K562 (cell line): ENCODE data around the gene FLT1. TPM values are rescaled to one million over a fixed set of nuclear protein-coding genes. Genes with fewer than 3 reads are reported as not detected.

Source experiments
- ATAC-seq: fragments of 200-7000 bp; cut with Tn5 transposase; 3 replicates; pipeline ENCODE4 v1.9.1; 2020; ENCODE audit warnings: moderate library complexity
- BruUV-seq: library from RNA; stranded (reverse); fragments of 400-500 nt; replicated peaks from 2 replicates; lab custom pipeline; 2021; lab: Mats Ljungman, UMichigan
- CTCF ChIA-PET: fragments of 300-600 bp; formaldehyde crosslinking; extraction: SDS; loops from one replicate; lab custom pipeline; 2021; ENCODE audit warnings: low intra/inter-chr PET ratio; lab: Yijun Ruan, JAX
- POLR2A ChIA-PET: fragments of 300-600, 350-650 bp; sonication (Branson Sonifier 250); formaldehyde crosslinking; extraction: SDS; loops from one replicate; lab custom pipeline; 2021; ENCODE audit warnings: antibody characterized with exemption, inconsistent platforms; lab: Yijun Ruan, JAX
- DNase-seq, 4 experiments: peaks; one replicate each; pipeline versions ENCODE4 v3.0.0 to v3.0.0-alpha.2; 2011 to 2018; ENCODE audit warnings: low spot score in 3 of 4, mixed read lengths in 3 of 4; ENCODE audit errors: extremely low read depth in 1 of 4
- FAIRE-seq: peaks from 2 replicates; lab custom pipeline; 2011; peaks lifted over from hg19 to GRCh38; lab: Jason Lieb, UNC
- H2AFZ ChIP-seq: 2 replicates; pipeline ENCODE4 v1.6.0; 2011; ENCODE audit warnings: low read depth, low read length, control low read depth, inconsistent platforms
- H3K27ac ChIP-seq: fragments of 200-600 bp; 3 replicates; pipeline ENCODE4 v1.8.0; 2011; ENCODE audit warnings: low read depth, mild to moderate bottlenecking, control low read depth, inconsistent platforms, low read length, moderate library complexity, mixed read lengths; ENCODE audit errors: extremely low read depth
- H3K27me3 ChIP-seq, 2 experiments: fragments of 300-600 bp in 1 of 2; 2 replicates in 1 of 2; 3 replicates in 1 of 2; pipeline versions ENCODE4 v1.6.0 to v1.8.0; 2011; ENCODE audit warnings: inconsistent platforms in 2 of 2, low read length in 2 of 2, mild to moderate bottlenecking in 1 of 2, mixed read lengths in 1 of 2, moderate library complexity in 1 of 2; ENCODE audit not compliant: control insufficient read depth in 2 of 2, insufficient read depth in 2 of 2
- H3K36me3 ChIP-seq: fragments of 300-600 bp; 3 replicates; pipeline ENCODE4 v1.8.0; 2011; ENCODE audit warnings: mild to moderate bottlenecking, low read length, inconsistent platforms; ENCODE audit not compliant: control insufficient read depth, insufficient read depth
- H3K4me1 ChIP-seq, 2 experiments: fragments of 200-600 bp in 1 of 2; replicated peaks in 1 of 2; 2 replicates in 1 of 2; 3 replicates in 1 of 2; pipeline versions ENCODE4 v1.5.1 to v1.8.0; 2011; ENCODE audit warnings: inconsistent platforms in 2 of 2, low read length in 2 of 2, mild to moderate bottlenecking in 1 of 2, mixed read lengths in 1 of 2, moderate library complexity in 1 of 2; ENCODE audit not compliant: control insufficient read depth in 2 of 2, insufficient read depth in 2 of 2
- H3K4me2 ChIP-seq: 2 replicates; pipeline ENCODE4 v1.6.1; 2011; ENCODE audit warnings: low read length, control low read depth, inconsistent platforms, mixed read lengths; ENCODE audit not compliant: insufficient read depth
- H3K4me3 ChIP-seq: fragments of 200-600 bp; sonication (generic), shearing (Covaris generic); 2 replicates; pipeline ENCODE4 v1.5.1; 2016; ENCODE audit warnings: control low read depth, inconsistent platforms
- H3K79me2 ChIP-seq: fragments of 200-600 bp; 3 replicates; pipeline ENCODE4 v1.8.0; 2011; ENCODE audit warnings: low read length, inconsistent platforms; ENCODE audit not compliant: control insufficient read depth, insufficient read depth
- H3K9ac ChIP-seq, 2 experiments: 2 replicates each; pipeline versions ENCODE4 v1.6.0 to v1.6.1; 2011; ENCODE audit warnings: low read depth in 2 of 2, low read length in 2 of 2, control low read depth in 1 of 2, inconsistent platforms in 1 of 2, mild to moderate bottlenecking in 1 of 2, mixed read lengths in 1 of 2; ENCODE audit not compliant: insufficient read depth in 1 of 2
- H3K9me1 ChIP-seq: one replicate; pipeline ENCODE4 v1.6.0; 2011; ENCODE audit warnings: inconsistent platforms, mild to moderate bottlenecking, low read length, moderate library complexity; ENCODE audit not compliant: control insufficient read depth, insufficient read depth
- H3K9me3 ChIP-seq: replicated peaks from 2 replicates; pipeline ENCODE4 v1.5.1; 2011; ENCODE audit warnings: low read depth, low read length, inconsistent platforms; ENCODE audit not compliant: control insufficient read depth, insufficient read depth
- H4K20me1 ChIP-seq: replicated peaks from 2 replicates; pipeline ENCODE4 v1.6.1; 2011; ENCODE audit warnings: low read length, inconsistent platforms, mixed read lengths; ENCODE audit not compliant: control insufficient read depth, insufficient read depth
- ASH1L ChIP-seq: fragments of 450-650 bp; IDR thresholded peaks from 2 replicates; pipeline ENCODE4 v1.6.1; 2018; ENCODE audit warnings: borderline replicate concordance, mild to moderate bottlenecking, low read depth; ENCODE audit not compliant: partially characterized antibody
- BHLHE40 ChIP-seq: IDR thresholded peaks from 2 replicates; pipeline ENCODE4 v1.6.1; 2011; ENCODE audit warnings: low read length, improper control_type of control experiment
- CC2D1A ChIP-seq: fragments of 450-650 bp; IDR thresholded peaks from 2 replicates; pipeline ENCODE4 v1.6.1; 2017; ENCODE audit warnings: mild to moderate bottlenecking
- CSDE1 ChIP-seq, 2 experiments: fragments of 450-650 bp; IDR thresholded peaks; 2 replicates each; pipeline ENCODE4 v1.6.1; 2016; ENCODE audit warnings: mild to moderate bottlenecking in 1 of 2
- DPF2 ChIP-seq: fragments of 450-650 bp; IDR thresholded peaks from 2 replicates; pipeline ENCODE4 v1.6.1; 2016
- ETV5 ChIP-seq: sonication (generic); formaldehyde crosslinking; IDR thresholded peaks from 2 replicates; pipeline ENCODE4 v1.4.0; 2020; ENCODE audit warnings: low read depth, mild to moderate bottlenecking, missing genetic modification reagents
- HDAC1 ChIP-seq, 2 experiments: fragments of 450-650 bp; IDR thresholded peaks; 2 replicates each; pipeline ENCODE4 v1.6.1; 2016 to 2017; ENCODE audit warnings: inconsistent platforms in 1 of 2, mild to moderate bottlenecking in 1 of 2, moderate library complexity in 1 of 2
- HDAC6 ChIP-seq: IDR thresholded peaks from 2 replicates; pipeline ENCODE4 v1.6.1; 2012; ENCODE audit warnings: low read depth, mild to moderate bottlenecking, control low read depth, inconsistent platforms, low read length, moderate library complexity
- HDGF ChIP-seq: fragments of 450-650 bp; IDR thresholded peaks from 2 replicates; pipeline ENCODE4 v1.6.1; 2016
- IFI16 ChIP-seq: fragments of 250-450 bp; sonication (Bioruptor Pico); IDR thresholded peaks from 2 replicates; pipeline ENCODE4 v2.1.2; 2022; ENCODE audit warnings: mild to moderate bottlenecking, inconsistent platforms
- MIER1 ChIP-seq: fragments of 450-650 bp; IDR thresholded peaks from 2 replicates; pipeline ENCODE4 v1.6.1; 2016; ENCODE audit warnings: antibody characterized with exemption, mild to moderate bottlenecking, low read depth
- NELFE ChIP-seq: IDR thresholded peaks from 2 replicates; pipeline ENCODE4 v1.6.1; 2011; ENCODE audit warnings: mild to moderate bottlenecking; ENCODE audit not compliant: insufficient read depth, insufficient read length
- PHF20 ChIP-seq: fragments of 450-650 bp; IDR thresholded peaks from 2 replicates; pipeline ENCODE4 v1.6.1; 2018; ENCODE audit not compliant: partially characterized antibody
- SMARCA5 ChIP-seq: fragments of 450-650 bp; IDR thresholded peaks from 2 replicates; pipeline ENCODE4 v1.6.1; 2016
- SMARCE1 ChIP-seq: fragments of 450-650 bp; IDR thresholded peaks from 2 replicates; pipeline ENCODE4 v1.7.1; 2016; ENCODE audit warnings: mild to moderate bottlenecking
- THRAP3 ChIP-seq: fragments of 450-650 bp; IDR thresholded peaks from 2 replicates; pipeline ENCODE4 v1.6.1; 2016; ENCODE audit warnings: mild to moderate bottlenecking, inconsistent platforms, borderline replicate concordance
- ZNF197 ChIP-seq: fragments of 200-800 bp; sonication (Bioruptor generic); IDR thresholded peaks from 2 replicates; pipeline ENCODE4 v1.6.1; 2016; ENCODE audit warnings: low read depth, missing genetic modification characterization, missing compliant biosample characterization
- ZNF785 ChIP-seq: fragments of 250-450 bp; sonication (Bioruptor Pico); IDR thresholded peaks from 2 replicates; pipeline ENCODE4 v1.4.0; 2020; ENCODE audit warnings: mild to moderate bottlenecking
- whole genome bisulfite sequencing: fragments of 100-300 bp; shearing (Covaris generic); methylation state at CpG from one replicate; pipeline ENCODE4 v1.1.6; 2016; ENCODE audit warnings: low coverage, mixed read lengths; ENCODE audit not compliant: insufficient coverage; ENCODE audit errors: missing lambda C conversion rate; 5-methylcytosine and 5-hydroxymethylcytosine counted together
- in situ Hi-C: fragments of 300-500 bp; cut with MboI; formaldehyde crosslinking; loops from 4 replicates; pipeline ENCODE4 v1.15.0; 2018; ENCODE audit warnings: inconsistent platforms, mixed read lengths
- intact Hi-C: fragments of 100-400 bp; cut with micrococcal nuclease; formaldehyde crosslinking; loops from 2 replicates; pipeline ENCODE4 v1.14.2; 2022
- polyA plus RNA-seq, 8 experiments: library from polyadenylated mRNA; depleted of rRNA in 4 of 8; stranded (reverse) in 5 of 8; unstranded in 3 of 8; fragments of >200 nt; fragmentation: Nextera tagmentation in 2 of 8; fragmentation: Illumina TruSeq in 1 of 8; extraction: Ambion mirVana in 2 of 8; extraction: Trizol in 1 of 8; gene quantifications; 2 replicates each; pipeline versions ENCODE4 v1.2.1 to v1.2.3, GENCODE V29; 2011 to 2014; ENCODE audit warnings: inconsistent platforms in 1 of 8, missing spikeins in 1 of 8
- total RNA-seq, 7 experiments: library from RNA; depleted of rRNA in 6 of 7; stranded (reverse); fragments of >200 nt in 6 of 7; fragmentation: Illumina TruSeq in 2 of 7; extraction: Trizol in 2 of 7; gene quantifications; 2 replicates each; pipeline versions ENCODE4 v1.2.1 to v1.2.3, GENCODE V29; 2011 to 2021; ENCODE audit warnings: low replicate concordance in 1 of 7
- TF ChIP-seq, protein P1 (sequence below): fragments of 450-650 bp; formaldehyde crosslinking; IDR thresholded peaks from 2 replicates; pipeline ENCODE4 v1.4.0; 2022; ENCODE audit warnings: mild to moderate bottlenecking, moderate library complexity
- TF ChIP-seq, protein P2 (sequence below): fragments of 450-650 bp; IDR thresholded peaks from 2 replicates; pipeline ENCODE4 v1.6.1; 2017; ENCODE audit warnings: antibody characterized with exemption
- TF ChIP-seq, protein P3 (sequence below): fragments of 450-650 bp; IDR thresholded peaks from 2 replicates; pipeline ENCODE4 v1.6.1; 2016; ENCODE audit warnings: antibody characterized with exemption

The FLT1 gene
- total and polyA plus RNA-seq, 9 of the 15 experiments (the other 6 are each of a cell fraction or from before 2014, with no cell fraction given) = 0.01 to 2.0 (median 0.22) TPM

DNA sequence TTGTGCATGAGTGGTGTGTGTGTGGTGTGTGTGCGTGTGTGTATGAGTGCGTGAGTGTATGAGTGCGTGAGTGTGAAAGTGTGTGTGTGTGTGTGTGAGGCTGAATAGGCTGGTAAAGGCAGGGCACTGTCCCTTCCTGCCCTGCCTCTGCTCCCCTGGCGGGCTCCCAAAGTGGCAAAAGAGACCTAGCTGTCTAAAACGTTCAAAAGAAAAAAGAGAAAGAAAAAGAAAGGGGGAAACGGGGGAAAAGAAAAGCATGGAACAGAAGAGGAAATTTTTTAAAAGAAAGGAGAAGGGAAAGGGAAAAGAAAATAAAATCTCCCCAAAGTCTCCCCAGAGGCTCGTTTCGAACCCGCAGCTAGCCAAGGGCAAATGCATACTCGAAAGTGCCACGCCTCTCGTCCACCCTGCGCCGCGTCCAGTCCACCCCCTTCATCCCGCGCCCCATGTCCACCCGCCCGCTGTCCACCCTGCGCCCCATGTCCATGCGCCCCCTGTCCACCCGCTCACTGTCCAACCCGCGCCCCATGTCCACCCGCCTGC, 37.0 kb upstream of the FLT1 start:
- ATAC-seq (peak; percentile 60), FAIRE-seq (no peak), DNase-seq (peak in 1 of 4 experiments; percentile 52)
- Histone ChIP-seq H3K9ac (peak overlapping the region; percentile 75 to 90), H3K4me3 (peak overlapping the region; percentile 53), H2AFZ (peak overlapping the region; percentile 45), H3K9me3 (peaks cover 5% of the 10 kb centered on the region), H3K27ac (peak overlapping the region; percentile 90; the same call in 2 of the 3 replicates), H3K79me2 (no peaks in the 10 kb centered on the region), H4K20me1 (no peaks in the 10 kb centered on the region), H3K4me2 (peak overlapping the region; percentile 80), H3K9me1 (no peaks in the 10 kb centered on the region), H3K36me3 (no peaks in the 10 kb centered on the region), H3K27me3 (no peaks in the 10 kb centered on the region), H3K4me1 (peaks cover 4 to 21% of the 10 kb centered on the region in 2 experiments; a peak in 4 of 5 replicates)
- CTCF ChIA-PET = no interaction called here
- BruUV-seq = no TSS peak
- intact Hi-C loops = loop anchor here (2.0 kb wide), 1 partner anchor 107 kb away; no protein-coding TSS in a partner anchor
- in situ Hi-C loops = no loop called here
- 40% methylated on average over 8 of the region's 25 CpGs for WGBS
- POLR2A ChIA-PET = interaction anchor here (0.8 to 2.2 kb wide), 3 partner anchors 10 to 130 kb away, joined by 3 to 5 read pairs (median 3); partner anchors contain the start of gene POMP
- TF ChIP-seq THRAP3 (0 out of 2 replicates have a peak, but pooled peaks have one; percentile 59), PHF20 (no peak), MIER1 (no peak), HDAC1 (IDR thresholded peaks at IDR 0.05) (0 out of 4 replicates have a peak, but pooled peaks of 1 of the 2 experiments have one; percentile 2), ASH1L (peak; percentile 26), ZNF197 (CRISPR knock-in tag) (no peak), SMARCA5 (0 out of 2 replicates have a peak, but pooled peaks have one; percentile 3), CC2D1A (0 out of 2 replicates have a peak, but pooled peaks have one; percentile 12), DPF2 (peak; percentile 57; the same call in 1 of the 2 replicates), CSDE1 (IDR thresholded peaks at IDR 0.05) (no peak), NELFE (no peak), ZNF785 (CRISPR knock-in tag) (no peak), HDAC6 (no peak), SMARCE1 (no peak), HDGF (peak; percentile 15; the same call in 1 of the 2 replicates), ETV5 (CRISPR knock-in tag) (no peak), IFI16 (CRISPR knock-in tag) (no peak), BHLHE40 (no peak)
- TF ChIP-seq, protein P1, sequence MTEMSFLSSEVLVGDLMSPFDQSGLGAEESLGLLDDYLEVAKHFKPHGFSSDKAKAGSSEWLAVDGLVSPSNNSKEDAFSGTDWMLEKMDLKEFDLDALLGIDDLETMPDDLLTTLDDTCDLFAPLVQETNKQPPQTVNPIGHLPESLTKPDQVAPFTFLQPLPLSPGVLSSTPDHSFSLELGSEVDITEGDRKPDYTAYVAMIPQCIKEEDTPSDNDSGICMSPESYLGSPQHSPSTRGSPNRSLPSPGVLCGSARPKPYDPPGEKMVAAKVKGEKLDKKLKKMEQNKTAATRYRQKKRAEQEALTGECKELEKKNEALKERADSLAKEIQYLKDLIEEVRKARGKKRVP (CRISPR knock-in tag) = no peak
- TF ChIP-seq, protein P2, sequence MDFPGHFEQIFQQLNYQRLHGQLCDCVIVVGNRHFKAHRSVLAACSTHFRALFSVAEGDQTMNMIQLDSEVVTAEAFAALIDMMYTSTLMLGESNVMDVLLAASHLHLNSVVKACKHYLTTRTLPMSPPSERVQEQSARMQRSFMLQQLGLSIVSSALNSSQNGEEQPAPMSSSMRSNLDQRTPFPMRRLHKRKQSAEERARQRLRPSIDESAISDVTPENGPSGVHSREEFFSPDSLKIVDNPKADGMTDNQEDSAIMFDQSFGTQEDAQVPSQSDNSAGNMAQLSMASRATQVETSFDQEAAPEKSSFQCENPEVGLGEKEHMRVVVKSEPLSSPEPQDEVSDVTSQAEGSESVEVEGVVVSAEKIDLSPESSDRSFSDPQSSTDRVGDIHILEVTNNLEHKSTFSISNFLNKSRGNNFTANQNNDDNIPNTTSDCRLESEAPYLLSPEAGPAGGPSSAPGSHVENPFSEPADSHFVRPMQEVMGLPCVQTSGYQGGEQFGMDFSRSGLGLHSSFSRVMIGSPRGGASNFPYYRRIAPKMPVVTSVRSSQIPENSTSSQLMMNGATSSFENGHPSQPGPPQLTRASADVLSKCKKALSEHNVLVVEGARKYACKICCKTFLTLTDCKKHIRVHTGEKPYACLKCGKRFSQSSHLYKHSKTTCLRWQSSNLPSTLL = 0 out of 2 replicates have a peak, but pooled peaks have one; percentile 53
- TF ChIP-seq, protein P3, sequence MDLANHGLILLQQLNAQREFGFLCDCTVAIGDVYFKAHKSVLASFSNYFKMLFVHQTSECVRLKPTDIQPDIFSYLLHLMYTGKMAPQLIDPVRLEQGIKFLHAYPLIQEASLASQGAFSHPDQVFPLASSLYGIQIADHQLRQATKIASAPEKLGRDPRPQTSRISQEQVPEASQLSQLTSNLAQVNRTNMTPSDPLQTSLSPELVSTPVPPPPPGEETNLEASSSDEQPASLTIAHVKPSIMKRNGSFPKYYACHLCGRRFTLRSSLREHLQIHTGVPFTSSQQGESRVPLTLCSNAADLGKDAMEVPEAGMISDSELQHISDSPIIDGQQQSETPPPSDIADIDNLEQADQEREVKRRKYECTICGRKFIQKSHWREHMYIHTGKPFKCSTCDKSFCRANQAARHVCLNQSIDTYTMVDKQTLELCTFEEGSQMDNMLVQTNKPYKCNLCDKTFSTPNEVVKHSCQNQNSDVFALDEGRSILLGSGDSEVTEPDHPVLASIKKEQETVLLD = peak; percentile 35; the same call in 1 of the 2 replicates
